H9 (cell line): Measurements from ENCODE around the gene FCGBP. TPM values are rescaled to one million over a fixed set of nuclear protein-coding genes. Genes with fewer than 3 reads are reported as not detected.
"Not testable (repeated sequence)": the region's sequence is repeated elsewhere in the genome, so short reads cannot be mapped to it uniquely, and the experiment has no call there.

Experiments used
- DNase-seq: peaks from one replicate; pipeline ENCODE4 v3.0.0-alpha.2; 2017
- H2AFZ ChIP-seq: one replicate; pipeline ENCODE4 v1.6.1; 2013; ENCODE audit warnings: mild to moderate bottlenecking, low read length, control low read depth, moderate library complexity
- H2AK5ac ChIP-seq: 2 replicates; pipeline ENCODE4 v1.6.1; 2013; ENCODE audit warnings: low read length, control low read depth, mixed read lengths; ENCODE audit not compliant: insufficient read length
- H2BK120ac ChIP-seq: one replicate; pipeline ENCODE4 v1.6.1; 2013; ENCODE audit warnings: low read depth, mild to moderate bottlenecking, low read length, control low read depth, inconsistent platforms; ENCODE audit not compliant: poor library complexity, severe bottlenecking
- H2BK12ac ChIP-seq: 2 replicates; pipeline ENCODE4 v1.6.1; 2013; ENCODE audit warnings: low read length, control low read depth, mixed read lengths, low read depth; ENCODE audit not compliant: insufficient read length
- H2BK15ac ChIP-seq: 2 replicates; pipeline ENCODE4 v1.6.1; 2013; ENCODE audit warnings: low read depth, low read length, control low read depth
- H2BK20ac ChIP-seq: one replicate; pipeline ENCODE4 v1.6.1; 2013; ENCODE audit warnings: low read depth, mild to moderate bottlenecking, low read length, control low read depth, inconsistent platforms; ENCODE audit not compliant: poor library complexity, severe bottlenecking
- H2BK5ac ChIP-seq: 2 replicates; pipeline ENCODE4 v1.6.1; 2013; ENCODE audit warnings: low read length, control low read depth, mixed read lengths; ENCODE audit not compliant: insufficient read length
- H3K14ac ChIP-seq: 2 replicates; pipeline ENCODE4 v1.6.1; 2013; ENCODE audit warnings: low read length, control low read depth; ENCODE audit not compliant: insufficient read depth
- H3K18ac ChIP-seq: 2 replicates; pipeline ENCODE4 v1.6.1; 2013; ENCODE audit warnings: low read depth, mild to moderate bottlenecking, mixed read lengths, low read length, control low read depth; ENCODE audit not compliant: insufficient read length
- H3K23ac ChIP-seq: 2 replicates; pipeline ENCODE4 v1.6.1; 2013; ENCODE audit warnings: low read length, control low read depth, mixed read lengths, low read depth; ENCODE audit not compliant: insufficient read length
- H3K23me2 ChIP-seq: 2 replicates; pipeline ENCODE4 v1.6.1; 2013; ENCODE audit warnings: low read depth, mild to moderate bottlenecking, mixed read lengths, low read length, control low read depth; ENCODE audit not compliant: insufficient read length, poor library complexity, severe bottlenecking
- H3K27ac ChIP-seq: 2 replicates; pipeline ENCODE4 v1.5.1; 2013; ENCODE audit warnings: low read length, control low read depth, mixed read lengths, low read depth; ENCODE audit not compliant: insufficient read length
- H3K27me3 ChIP-seq: 2 replicates; pipeline ENCODE4 v1.6.1; 2013; ENCODE audit warnings: low read length, control low read depth, inconsistent platforms; ENCODE audit not compliant: insufficient read depth
- H3K4ac ChIP-seq: 2 replicates; pipeline ENCODE4 v1.6.1; 2013; ENCODE audit warnings: low read depth, mild to moderate bottlenecking, control low read depth, inconsistent platforms, low read length, moderate library complexity
- H3K4me1 ChIP-seq: 2 replicates; pipeline ENCODE4 v1.6.1; 2013; ENCODE audit warnings: low read length, control low read depth, inconsistent platforms; ENCODE audit not compliant: insufficient read depth
- H3K4me2 ChIP-seq: 2 replicates; pipeline ENCODE4 v1.6.1; 2013; ENCODE audit warnings: low read length, control low read depth, mixed read lengths; ENCODE audit not compliant: insufficient read length, insufficient read depth
- H3K56ac ChIP-seq: 2 replicates; pipeline ENCODE4 v1.6.1; 2013; ENCODE audit warnings: low read depth, mild to moderate bottlenecking, mixed read lengths, low read length, control low read depth; ENCODE audit not compliant: insufficient read length
- H3K79me1 ChIP-seq: 2 replicates; pipeline ENCODE4 v1.6.1; 2013; ENCODE audit warnings: low read depth, mild to moderate bottlenecking, moderate library complexity, low read length, control low read depth, inconsistent platforms; ENCODE audit not compliant: insufficient read depth, poor library complexity, severe bottlenecking
- H3K79me2 ChIP-seq: 2 replicates; pipeline ENCODE4 v1.6.1; 2013; ENCODE audit warnings: low read length, control low read depth, inconsistent platforms; ENCODE audit not compliant: insufficient read depth
- H3K9ac ChIP-seq: 2 replicates; pipeline ENCODE4 v1.6.1; 2013; ENCODE audit warnings: low read length, control low read depth, mixed read lengths; ENCODE audit not compliant: insufficient read length; ENCODE audit errors: extremely low read depth
- H3K9me3 ChIP-seq: one replicate; pipeline ENCODE4 v1.6.1; 2013; ENCODE audit warnings: low read depth, low read length, inconsistent platforms; ENCODE audit not compliant: control insufficient read depth
- H3T11ph ChIP-seq: one replicate; pipeline ENCODE4 v1.6.1; 2013; ENCODE audit warnings: mild to moderate bottlenecking, low read length, control low read depth, inconsistent platforms
- H4K20me1 ChIP-seq: one replicate; pipeline ENCODE4 v1.6.1; 2013; ENCODE audit not compliant: control insufficient read depth, insufficient read length, insufficient read depth
- H4K5ac ChIP-seq: 2 replicates; pipeline ENCODE4 v1.6.1; 2013; ENCODE audit warnings: low read depth, mild to moderate bottlenecking, mixed read lengths, low read length, control low read depth; ENCODE audit not compliant: insufficient read length
- H4K8ac ChIP-seq: replicated peaks from 2 replicates; pipeline ENCODE4 v1.6.1; 2013; ENCODE audit warnings: low read length, control low read depth, mixed read lengths, low read depth; ENCODE audit not compliant: insufficient read length
- H4K91ac ChIP-seq: 2 replicates; pipeline ENCODE4 v1.6.1; 2013; ENCODE audit warnings: low read depth, mild to moderate bottlenecking, moderate library complexity, mixed read lengths, low read length, control low read depth; ENCODE audit not compliant: insufficient read length
- H3K27ac Mint-ChIP-seq, 3 experiments: 2 replicates in 2 of 3; 3 replicates in 1 of 3; pipeline ENCODE4 v1.8.0; 2020 to 2021; ENCODE audit warnings: mixed read lengths in 3 of 3, mild to moderate bottlenecking in 1 of 3, moderate library complexity in 1 of 3
- H3K27me3 Mint-ChIP-seq: 2 replicates; pipeline ENCODE4 v1.8.0; 2021; ENCODE audit warnings: low read depth, mild to moderate bottlenecking, moderate library complexity, mixed read lengths
- H3K36me3 Mint-ChIP-seq, 3 experiments: 2 replicates in 2 of 3; 3 replicates in 1 of 3; pipeline ENCODE4 v1.8.0; 2020 to 2021; ENCODE audit warnings: low read depth in 3 of 3, mixed read lengths in 3 of 3; ENCODE audit not compliant: insufficient read depth in 1 of 3
- H3K4me1 Mint-ChIP-seq, 2 experiments: 2 replicates each; pipeline ENCODE4 v1.8.0; 2020; ENCODE audit warnings: mixed read lengths in 2 of 2
- H3K4me3 Mint-ChIP-seq, 2 experiments: 2 replicates in 1 of 2; 3 replicates in 1 of 2; pipeline ENCODE4 v1.8.0; 2020 to 2021; ENCODE audit warnings: mild to moderate bottlenecking in 2 of 2, mixed read lengths in 2 of 2, moderate library complexity in 1 of 2
- H3K9me3 Mint-ChIP-seq, 2 experiments: 2 replicates in 1 of 2; 3 replicates in 1 of 2; pipeline ENCODE4 v1.8.0; 2020; ENCODE audit warnings: mild to moderate bottlenecking in 2 of 2, mixed read lengths in 2 of 2, moderate library complexity in 1 of 2
- WGBS: extraction: QIAGEN DNeasy Blood & Tissue Kit; methylation state at CpG from one replicate; pipeline ENCODE4 v1.1.7; 2013; ENCODE audit warnings: missing lambda C conversion rate, low lambda C conversion rate, mixed read lengths; ENCODE audit not compliant: insufficient read length; ENCODE audit errors: extremely low coverage; 5-methylcytosine and 5-hydroxymethylcytosine counted together
- total RNA-seq: library from RNA; stranded (reverse); gene quantifications from 2 replicates; pipeline ENCODE4 v1.2.1, GENCODE V29; 2021
- TF ChIP-seq, protein P1 (sequence below): fragments of 200-600 bp; sonication (generic); conservative IDR thresholded peaks from 3 replicates; pipeline ENCODE4 v1.8.0; 2021; ENCODE audit warnings: antibody characterized with exemption, mild to moderate bottlenecking

The FCGBP gene
- total RNA-seq, 1 experiment from 2014 or later, result 0.13 TPM

GRCh38 chr19:39897511-39898245, 36.8 kb downstream of the FCGBP start:
- not testable (repeated sequence) for H3K9ac ChIP-seq, H3K27ac Mint-ChIP-seq, H3K4me2 ChIP-seq, H3K23ac ChIP-seq, H4K91ac ChIP-seq, H3K4me1 ChIP-seq, H3K18ac ChIP-seq, H3K36me3 Mint-ChIP-seq, H3T11ph ChIP-seq, H3K27ac ChIP-seq, H3K23me2 ChIP-seq, H2BK5ac ChIP-seq, H3K27me3 Mint-ChIP-seq, H3K4me1 Mint-ChIP-seq, H3K14ac ChIP-seq, H2BK15ac ChIP-seq, H3K27me3 ChIP-seq, H4K5ac ChIP-seq, H3K9me3 ChIP-seq, H3K56ac ChIP-seq, H4K8ac ChIP-seq, H2AFZ ChIP-seq, H3K79me2 ChIP-seq, H2BK12ac ChIP-seq, H3K9me3 Mint-ChIP-seq, H3K79me1 ChIP-seq, H3K4ac ChIP-seq, H2BK120ac ChIP-seq, H3K4me3 Mint-ChIP-seq, H2AK5ac ChIP-seq, H4K20me1 ChIP-seq, H2BK20ac ChIP-seq
- TF ChIP-seq, protein P1, sequence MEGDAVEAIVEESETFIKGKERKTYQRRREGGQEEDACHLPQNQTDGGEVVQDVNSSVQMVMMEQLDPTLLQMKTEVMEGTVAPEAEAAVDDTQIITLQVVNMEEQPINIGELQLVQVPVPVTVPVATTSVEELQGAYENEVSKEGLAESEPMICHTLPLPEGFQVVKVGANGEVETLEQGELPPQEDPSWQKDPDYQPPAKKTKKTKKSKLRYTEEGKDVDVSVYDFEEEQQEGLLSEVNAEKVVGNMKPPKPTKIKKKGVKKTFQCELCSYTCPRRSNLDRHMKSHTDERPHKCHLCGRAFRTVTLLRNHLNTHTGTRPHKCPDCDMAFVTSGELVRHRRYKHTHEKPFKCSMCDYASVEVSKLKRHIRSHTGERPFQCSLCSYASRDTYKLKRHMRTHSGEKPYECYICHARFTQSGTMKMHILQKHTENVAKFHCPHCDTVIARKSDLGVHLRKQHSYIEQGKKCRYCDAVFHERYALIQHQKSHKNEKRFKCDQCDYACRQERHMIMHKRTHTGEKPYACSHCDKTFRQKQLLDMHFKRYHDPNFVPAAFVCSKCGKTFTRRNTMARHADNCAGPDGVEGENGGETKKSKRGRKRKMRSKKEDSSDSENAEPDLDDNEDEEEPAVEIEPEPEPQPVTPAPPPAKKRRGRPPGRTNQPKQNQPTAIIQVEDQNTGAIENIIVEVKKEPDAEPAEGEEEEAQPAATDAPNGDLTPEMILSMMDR, result peak; percentile 77
- no CpG with 5 or more reads among the region's 13 CpGs for WGBS
- DNase-seq, result peak; percentile 87

DNA sequence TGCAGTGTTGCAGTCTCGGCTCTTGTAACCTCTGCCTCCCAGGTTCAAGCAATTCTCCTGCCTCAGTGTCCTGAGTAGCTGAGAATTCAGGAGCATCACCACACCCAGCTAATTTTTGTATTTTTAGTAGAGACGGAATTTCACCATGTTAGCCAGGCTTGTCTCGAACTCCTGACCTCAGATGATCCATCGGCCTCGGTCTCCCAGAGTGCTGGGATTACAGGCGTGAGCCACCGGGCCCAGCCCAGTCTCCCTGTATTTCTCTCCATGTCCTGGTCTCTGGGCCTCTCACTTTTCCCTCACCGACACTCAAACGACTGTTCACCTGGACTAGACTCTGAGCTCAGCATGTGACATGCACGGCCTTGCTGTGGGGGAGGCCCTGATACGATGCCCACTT, 39.3 kb downstream of the FCGBP start:
- not testable (repeated sequence) for H3K27ac ChIP-seq, DNase-seq, H2BK5ac ChIP-seq, H3K23ac ChIP-seq, H3K4me1 ChIP-seq, H3K9me3 ChIP-seq, H2BK120ac ChIP-seq, H3K27me3 Mint-ChIP-seq, H4K5ac ChIP-seq, H3K4me2 ChIP-seq, H3K79me2 ChIP-seq, H2AFZ ChIP-seq, H3K56ac ChIP-seq, H3K27ac Mint-ChIP-seq, H2BK12ac ChIP-seq, H3K14ac ChIP-seq, H3K79me1 ChIP-seq, H2BK20ac ChIP-seq, H3K4ac ChIP-seq, H3K4me1 Mint-ChIP-seq, H3T11ph ChIP-seq, H3K18ac ChIP-seq, H3K27me3 ChIP-seq, H3K4me3 Mint-ChIP-seq, H3K36me3 Mint-ChIP-seq, H2BK15ac ChIP-seq, H2AK5ac ChIP-seq, H4K20me1 ChIP-seq, H4K8ac ChIP-seq, H4K91ac ChIP-seq, H3K23me2 ChIP-seq, H3K9me3 Mint-ChIP-seq, H3K9ac ChIP-seq
- WGBS, result no CpG with 5 or more reads among the region's 11 CpGs
